ENCODE measurements around the gene HELLS. TPM values are rescaled to one million over a fixed set of nuclear protein-coding genes. Genes with fewer than 3 reads are reported as not detected.
"Not testable (repeated sequence)": the region's sequence is repeated elsewhere in the genome, so short reads cannot be mapped to it uniquely, and the experiment has no call there.

HELLS gene
- total RNA-seq = 100 to 1,000 TPM in 1 of 2 donors, 10 to 100 TPM in 1; 96.8 to 251 TPM

DNA sequence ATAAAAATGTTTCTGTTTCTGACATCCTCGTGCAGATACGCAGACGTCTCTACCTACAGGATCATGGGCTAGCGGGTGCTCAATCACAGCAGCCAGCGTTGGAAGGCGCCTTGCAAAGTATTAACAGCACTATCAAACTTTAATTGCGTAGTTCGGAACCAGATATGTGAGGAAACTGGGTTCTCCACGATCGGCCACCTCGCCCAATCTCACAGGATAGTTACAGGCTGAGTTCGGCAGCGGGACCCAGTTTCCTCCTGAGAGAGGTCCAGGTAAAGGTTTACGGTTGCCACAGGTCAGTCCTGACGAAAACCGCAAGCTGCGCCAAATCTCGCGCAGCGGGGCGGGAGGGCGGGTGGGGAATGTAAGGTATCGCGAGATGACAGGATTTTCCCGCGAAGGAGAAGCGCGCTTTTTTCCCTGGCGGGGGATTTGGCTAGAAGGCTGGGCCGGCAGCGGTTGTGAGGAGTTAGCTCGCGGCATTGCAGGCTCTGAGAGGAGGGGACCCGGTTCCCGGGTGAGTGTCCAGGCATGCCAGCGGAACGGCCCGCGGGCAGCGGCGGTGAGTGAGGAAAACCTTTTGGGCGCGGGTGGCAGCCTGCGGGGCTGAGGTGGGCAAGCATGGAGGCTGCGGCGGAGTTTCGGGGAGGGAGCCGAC, at the start of gene HELLS:
Gene HELLS, plus strand, starts transcription at position 398 of the 658 bp plus-strand sequence. Its CDS starts 134 bp downstream, at position 532.
- ATAC-seq (peak; percentile 88), DNase-seq (ENCODE audit: low spot score) (peak; percentile 80)
- peaks cover 0 to 2% of the 10 kb centered on the region in 2 donors for H3K27me3 Mint-ChIP-seq
- H3K36me3 Mint-ChIP-seq = peaks cover 20% of the 10 kb centered on the region
- no peaks in the 10 kb centered on the region for H3K9me3 Mint-ChIP-seq
- peak within 1 kb of the TSS; percentile 86 to 92 for H3K27ac Mint-ChIP-seq
- H3K4me1 Mint-ChIP-seq (ENCODE audit: low read depth in 2 of 2) = peaks cover 17 to 18% of the 10 kb centered on the region in 2 donors
- peak within 1 kb of the TSS; percentile 99 for H3K4me3 Mint-ChIP-seq

DNA sequence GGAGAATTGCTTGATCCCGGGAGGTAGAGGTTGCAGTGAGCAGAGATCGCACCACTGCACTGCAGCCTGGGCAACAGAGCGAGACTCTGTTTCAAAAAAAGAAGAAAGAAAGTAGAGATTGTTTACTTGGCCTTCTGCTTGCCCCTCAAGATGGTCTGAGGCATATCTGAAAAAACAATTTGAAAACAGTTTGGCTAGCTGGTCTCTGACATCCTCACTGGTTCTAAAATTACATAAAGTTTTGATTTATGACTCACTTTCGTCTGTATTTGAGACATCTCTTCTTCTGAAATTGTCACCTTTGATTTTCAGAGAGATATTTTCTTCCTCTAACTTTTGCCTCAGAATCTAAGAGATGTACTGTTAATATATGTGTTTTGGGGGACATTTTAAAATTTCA, 49.6 kb upstream of the HELLS start:
- Mint-ChIP-seq H3K9me3 (no peaks in the 10 kb centered on the region), H3K27me3 (no peaks in the 10 kb centered on the region), H3K4me1 (ENCODE audit: low read depth in 2 of 2) (no peaks in the 10 kb centered on the region), H3K36me3 (no peaks in the 10 kb centered on the region), H3K27ac (no peak overlapping the region), H3K4me3 (no peak overlapping the region)
- no peak for DNase-seq (ENCODE audit: low spot score)
- no peak for ATAC-seq

DNA sequence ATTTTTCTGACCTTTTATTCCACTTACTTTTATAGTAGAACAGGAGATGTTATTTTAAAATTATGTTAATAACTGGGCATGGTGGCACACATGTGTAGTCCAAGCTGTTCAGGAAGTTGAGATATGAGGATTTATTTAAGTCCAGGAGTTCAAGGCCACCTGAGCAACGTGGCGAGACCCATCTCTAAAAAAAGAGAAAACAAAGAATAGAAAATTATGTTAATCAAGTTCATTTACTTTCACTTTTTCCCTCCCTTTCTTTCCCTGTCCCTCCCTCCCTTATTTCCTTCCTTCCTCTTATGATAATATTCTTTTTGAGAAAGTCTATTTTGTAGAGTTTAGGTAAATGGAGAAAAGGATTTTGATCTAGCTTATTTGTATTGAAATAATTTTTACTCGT, 48.9 kb upstream of the HELLS start:
- no peaks in the 10 kb centered on the region for H3K4me1 Mint-ChIP-seq (ENCODE audit: low read depth in 2 of 2)
- DNase-seq (ENCODE audit: low spot score) = no peak
- no peaks in the 10 kb centered on the region for H3K9me3 Mint-ChIP-seq
- ATAC-seq = no peak
- no peaks in the 10 kb centered on the region for H3K36me3 Mint-ChIP-seq
- no peak overlapping the region for H3K27ac Mint-ChIP-seq
- H3K27me3 Mint-ChIP-seq = no peaks in the 10 kb centered on the region
- H3K4me3 Mint-ChIP-seq = no peak overlapping the region

DNA sequence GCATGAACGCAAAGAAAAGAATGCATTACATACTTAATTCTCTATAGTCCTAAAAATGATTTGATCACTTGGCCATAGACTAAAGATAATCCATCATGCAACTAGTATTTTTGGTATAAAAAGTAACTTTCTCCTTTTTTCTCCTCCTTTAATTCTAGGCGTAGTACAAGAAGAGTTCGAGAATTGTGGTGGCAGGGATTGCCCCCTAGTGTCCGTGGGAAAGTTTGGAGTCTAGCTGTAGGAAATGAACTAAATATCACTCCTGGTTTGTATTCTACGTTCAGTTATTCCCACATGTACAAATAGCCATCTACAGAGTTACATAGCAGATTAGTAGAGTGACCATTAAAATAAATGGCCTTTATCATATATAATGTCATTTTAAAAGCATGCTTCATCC, 45.5 kb upstream of the HELLS start:
- H3K4me3 Mint-ChIP-seq = no peak overlapping the region
- no peak for ATAC-seq

DNA sequence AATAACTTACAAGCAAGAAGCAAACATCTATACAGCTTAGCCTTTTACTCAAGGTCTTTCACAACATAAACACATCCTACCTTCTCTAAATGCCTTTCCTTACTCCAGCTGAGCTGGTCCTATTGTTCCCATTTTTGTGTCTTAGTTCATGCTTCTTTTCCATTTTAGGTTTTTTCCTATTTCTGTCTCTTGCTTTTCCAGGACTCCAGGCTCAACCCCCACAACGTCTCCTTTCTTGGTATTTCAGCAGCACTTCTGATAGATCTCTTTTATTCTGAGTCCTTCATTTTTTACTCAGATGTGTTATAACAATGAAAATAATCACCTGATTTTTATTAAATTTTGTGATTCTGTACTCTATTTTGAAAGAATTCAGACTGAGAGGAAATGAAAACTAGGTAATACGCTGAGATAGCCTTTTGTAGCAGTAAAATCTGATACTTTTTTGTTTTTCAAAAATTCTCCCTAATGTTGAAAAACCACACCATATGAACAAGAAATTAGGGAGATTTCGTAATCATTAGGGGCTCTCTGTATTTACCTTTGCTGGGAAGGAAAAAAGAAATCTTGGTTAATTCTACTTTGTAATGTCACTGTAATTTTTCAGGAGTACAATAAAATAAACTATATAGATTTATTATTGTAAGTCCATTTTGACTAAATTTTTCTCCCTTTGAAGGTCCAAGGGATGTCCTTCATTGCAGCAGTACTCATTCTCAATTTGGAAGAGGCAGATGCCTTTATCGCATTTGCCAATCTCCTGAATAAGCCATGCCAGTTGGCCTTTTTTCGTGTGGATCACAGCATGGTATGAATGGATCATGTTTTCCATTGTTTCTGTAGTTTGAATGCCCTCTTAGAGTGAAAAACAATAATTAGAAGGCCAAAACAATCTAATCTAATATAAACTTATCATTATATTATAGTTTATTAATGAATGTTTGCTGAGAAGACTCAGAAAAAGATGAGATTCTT, 24.0 kb upstream of the HELLS start:
- Mint-ChIP-seq H3K9me3 (no peaks in the 10 kb centered on the region), H3K27me3 (peaks cover 4 to 6% of the 10 kb centered on the region in 2 donors), H3K36me3 (no peaks in the 10 kb centered on the region), H3K27ac (no peak overlapping the region), H3K4me1 (ENCODE audit: low read depth in 2 of 2) (no peaks in the 10 kb centered on the region), H3K4me3 (no peak overlapping the region)
- DNase-seq (ENCODE audit: low spot score) (no peak), ATAC-seq (no peak)

More for the DNA sequence above, 45.5 kb upstream of the HELLS start:
- H3K4me1 Mint-ChIP-seq (ENCODE audit: low read depth in 2 of 2) = no peaks in the 10 kb centered on the region
- no peak overlapping the region for H3K27ac Mint-ChIP-seq
- H3K36me3 Mint-ChIP-seq = no peaks in the 10 kb centered on the region
- DNase-seq (ENCODE audit: low spot score) = no peak
- no peaks in the 10 kb centered on the region for H3K27me3 Mint-ChIP-seq
- H3K9me3 Mint-ChIP-seq = no peaks in the 10 kb centered on the region

DNA sequence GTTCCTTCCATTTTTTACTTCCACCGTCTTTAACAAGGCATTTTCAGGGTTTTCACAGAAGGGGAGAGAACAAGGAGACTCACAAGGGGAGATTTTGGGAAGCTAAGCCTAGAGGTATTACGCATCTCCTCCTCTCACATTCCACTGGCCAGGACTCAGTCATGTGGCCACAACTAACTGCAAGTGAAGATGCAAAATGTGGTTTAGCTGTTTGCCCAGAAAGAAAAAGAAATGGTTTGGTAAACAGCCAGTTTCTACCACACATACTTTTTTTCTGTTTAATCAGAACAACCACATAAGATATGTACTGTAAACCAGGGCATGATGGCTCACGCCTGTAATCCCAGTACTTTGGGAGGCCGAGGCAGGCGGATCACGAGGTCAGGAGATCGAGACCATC, 21.4 kb upstream of the HELLS start:
- no peaks in the 10 kb centered on the region for H3K4me1 Mint-ChIP-seq (ENCODE audit: low read depth in 2 of 2)
- H3K27ac Mint-ChIP-seq = no peak overlapping the region
- no peaks in the 10 kb centered on the region for H3K9me3 Mint-ChIP-seq
- no peak for ATAC-seq
- H3K27me3 Mint-ChIP-seq = peaks cover 4 to 13% of the 10 kb centered on the region in 2 donors
- no peaks in the 10 kb centered on the region for H3K36me3 Mint-ChIP-seq
- no peak overlapping the region for H3K4me3 Mint-ChIP-seq
- no peak for DNase-seq (ENCODE audit: low spot score)

DNA sequence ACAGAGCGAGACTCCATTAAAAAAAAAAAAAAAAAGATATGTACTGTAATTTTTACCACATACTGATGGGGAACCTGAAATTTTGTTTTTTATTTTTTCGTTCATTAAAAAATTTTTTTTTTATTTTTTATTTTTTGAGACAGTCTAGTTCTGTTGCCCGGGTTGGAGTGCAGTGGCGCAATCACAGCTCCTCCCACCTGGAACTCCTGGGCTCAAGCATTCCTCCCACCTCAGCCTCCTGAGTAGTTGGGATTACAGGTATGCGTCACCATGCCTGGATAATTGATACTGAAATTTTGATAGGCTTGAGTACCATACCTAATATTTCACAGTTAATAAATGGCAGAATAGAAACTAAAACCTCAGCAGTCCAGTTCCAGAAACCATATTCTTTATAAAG, 20.9 kb upstream of the HELLS start:
- no peak for ATAC-seq
- H3K9me3 Mint-ChIP-seq = no peaks in the 10 kb centered on the region
- no peak overlapping the region for H3K27ac Mint-ChIP-seq
- DNase-seq (ENCODE audit: low spot score) = no peak
- H3K27me3 Mint-ChIP-seq = peaks cover 4 to 13% of the 10 kb centered on the region in 2 donors
- no peak overlapping the region for H3K4me3 Mint-ChIP-seq
- no peaks in the 10 kb centered on the region for H3K4me1 Mint-ChIP-seq (ENCODE audit: low read depth in 2 of 2)
- no peaks in the 10 kb centered on the region for H3K36me3 Mint-ChIP-seq

DNA sequence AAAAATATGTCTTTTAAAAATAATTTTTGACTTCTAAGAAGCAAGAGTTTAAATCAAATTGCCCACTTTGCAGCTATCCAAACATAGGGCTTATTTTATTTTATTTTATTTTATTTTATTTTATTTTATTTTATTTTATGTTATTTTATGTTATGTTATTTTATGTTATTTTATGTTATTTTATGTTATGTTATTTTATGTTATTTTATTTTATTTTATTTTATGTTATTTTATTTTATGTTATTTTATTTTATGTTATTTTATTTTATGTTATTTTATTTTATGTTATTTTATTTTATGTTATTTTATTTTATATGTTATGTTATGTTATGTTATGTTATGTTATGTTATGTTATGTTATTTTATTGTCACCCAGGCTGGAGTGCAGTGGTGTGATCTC, 14.0 kb upstream of the HELLS start:
- H3K27me3 Mint-ChIP-seq; H3K27ac Mint-ChIP-seq; H3K36me3 Mint-ChIP-seq; H3K9me3 Mint-ChIP-seq; ATAC-seq; H3K4me1 Mint-ChIP-seq (ENCODE audit: low read depth in 2 of 2); DNase-seq (ENCODE audit: low spot score); H3K4me3 Mint-ChIP-seq: not testable (repeated sequence)

DNA sequence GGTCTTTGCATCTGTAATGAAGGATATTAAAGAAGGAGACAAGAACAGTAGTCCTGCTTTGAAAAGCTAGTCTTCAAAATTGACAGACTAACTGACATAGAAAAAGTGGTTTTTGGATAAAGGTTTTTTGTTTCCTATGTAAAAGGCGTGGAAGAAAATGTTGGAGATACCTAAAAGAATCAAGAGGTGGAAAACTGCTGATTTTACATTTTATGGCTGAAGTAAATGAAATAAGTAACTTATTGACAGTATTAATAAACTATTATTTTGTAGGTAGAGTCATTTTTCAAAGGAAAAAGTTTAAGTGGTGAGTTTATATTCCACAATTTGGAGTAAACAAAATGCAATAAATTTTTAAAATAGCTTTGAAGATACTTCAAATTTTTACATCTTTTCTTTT, 12.6 kb upstream of the HELLS start:
- H3K36me3 Mint-ChIP-seq = no peaks in the 10 kb centered on the region
- H3K4me1 Mint-ChIP-seq (ENCODE audit: low read depth in 2 of 2) = no peaks in the 10 kb centered on the region
- no peak overlapping the region for H3K27ac Mint-ChIP-seq
- no peak for ATAC-seq
- no peaks in the 10 kb centered on the region for H3K9me3 Mint-ChIP-seq
- peaks cover 0 to 2% of the 10 kb centered on the region in 2 donors for H3K27me3 Mint-ChIP-seq
- no peak for DNase-seq (ENCODE audit: low spot score)
- H3K4me3 Mint-ChIP-seq = no peak overlapping the region

DNA sequence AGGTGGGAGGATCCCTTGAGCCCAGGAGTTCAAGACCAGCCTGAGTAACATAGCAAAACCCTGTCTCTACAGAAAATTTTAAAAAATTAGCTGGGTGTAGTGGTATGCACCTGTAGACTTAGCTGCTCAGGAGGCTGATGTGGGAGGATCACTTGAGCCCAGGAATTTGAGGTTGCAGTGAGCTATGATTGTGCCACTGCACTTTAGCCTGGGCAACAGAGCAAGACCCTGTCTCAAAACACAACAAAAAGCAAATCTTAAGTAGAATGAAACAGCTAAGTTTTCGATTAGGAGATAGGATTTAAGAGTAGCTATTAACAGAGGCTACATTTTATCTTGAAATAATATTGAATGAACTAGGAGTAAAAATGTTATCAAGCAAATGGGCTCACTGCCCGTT, 3.3 kb upstream of the HELLS start:
- DNase-seq (ENCODE audit: low spot score); ATAC-seq; H3K4me3 Mint-ChIP-seq; H3K27ac Mint-ChIP-seq; H3K9me3 Mint-ChIP-seq: not testable (repeated sequence)
- H3K4me1 Mint-ChIP-seq (ENCODE audit: low read depth in 2 of 2) = peaks cover 17 to 18% of the 10 kb centered on the region in 2 donors
- peaks cover 20% of the 10 kb centered on the region for H3K36me3 Mint-ChIP-seq
- H3K27me3 Mint-ChIP-seq = peaks cover 4 to 13% of the 10 kb centered on the region in 2 donors

DNA sequence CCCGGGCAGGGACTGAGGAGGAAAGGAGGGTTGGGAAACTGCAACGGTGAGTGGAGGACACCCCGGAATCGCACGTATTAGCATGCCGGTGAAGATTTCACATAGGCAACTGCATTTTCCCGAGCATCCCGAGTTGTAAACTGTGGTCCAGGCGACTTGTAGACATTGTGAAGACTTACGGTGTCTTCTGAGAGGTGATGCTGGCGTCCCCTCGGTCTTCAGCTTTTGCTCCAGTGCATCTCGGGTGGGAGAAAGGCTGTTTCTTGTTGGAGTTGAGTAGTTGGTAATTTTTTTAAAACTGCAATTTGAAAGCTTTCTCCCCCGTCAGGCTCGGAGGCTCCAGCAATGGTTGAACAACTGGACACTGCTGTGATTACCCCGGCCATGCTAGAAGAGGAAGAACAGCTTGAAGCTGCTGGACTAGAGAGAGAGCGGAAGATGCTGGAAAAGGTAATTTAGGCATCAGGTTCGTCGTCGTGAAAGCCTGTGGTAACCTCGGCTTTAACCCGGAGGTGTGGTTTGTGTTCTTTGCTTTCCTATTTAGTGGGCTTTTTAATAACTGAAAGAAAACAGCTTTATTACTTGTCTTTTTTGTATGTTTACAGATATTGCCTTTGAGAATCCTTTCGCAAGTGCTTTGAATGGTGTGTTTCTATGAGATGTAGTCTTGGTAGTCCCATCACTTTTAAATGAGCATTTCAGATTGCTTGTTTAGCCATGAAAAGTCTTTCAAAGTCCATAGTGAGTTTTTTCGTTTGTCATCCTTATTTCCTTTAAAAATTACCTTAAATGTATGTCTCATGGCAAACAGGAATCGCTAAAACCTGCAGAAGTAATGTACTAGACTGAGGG, 687 bp downstream of the HELLS start:
- Mint-ChIP-seq H3K27me3 (peaks cover 0 to 2% of the 10 kb centered on the region in 2 donors), H3K9me3 (no peaks in the 10 kb centered on the region), H3K27ac (peak overlapping the region; percentile 86 to 92), H3K4me1 (ENCODE audit: low read depth in 2 of 2) (peaks cover 17 to 18% of the 10 kb centered on the region in 2 donors), H3K36me3 (peaks cover 20% of the 10 kb centered on the region), H3K4me3 (peak overlapping the region; percentile 99)
- DNase-seq (ENCODE audit: low spot score) (no peak), ATAC-seq (no peak)

DNA sequence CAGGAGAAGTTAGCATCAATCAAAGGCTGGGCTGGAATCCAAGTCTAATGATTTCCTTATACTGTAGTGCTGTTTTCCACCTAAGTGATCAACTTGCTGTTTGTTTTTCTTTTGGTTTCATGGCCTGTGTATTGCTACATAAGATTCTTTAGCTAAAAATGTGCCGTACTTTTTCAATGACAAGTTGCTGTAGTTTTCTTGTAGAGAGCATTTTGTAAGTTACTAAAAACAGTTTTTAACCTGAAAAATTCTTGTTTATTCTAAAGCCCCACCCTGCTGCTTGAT, 1.3 kb downstream of the HELLS start:
- Mint-ChIP-seq H3K4me1 (ENCODE audit: low read depth in 2 of 2) (peaks cover 17 to 18% of the 10 kb centered on the region in 2 donors), H3K4me3 (peak overlapping the region; percentile 99), H3K36me3 (peaks cover 20% of the 10 kb centered on the region), H3K9me3 (no peaks in the 10 kb centered on the region), H3K27me3 (no peaks in the 10 kb centered on the region), H3K27ac (peak overlapping the region; percentile 86 to 92)
- no peak for ATAC-seq
- no peak for DNase-seq (ENCODE audit: low spot score)

DNA sequence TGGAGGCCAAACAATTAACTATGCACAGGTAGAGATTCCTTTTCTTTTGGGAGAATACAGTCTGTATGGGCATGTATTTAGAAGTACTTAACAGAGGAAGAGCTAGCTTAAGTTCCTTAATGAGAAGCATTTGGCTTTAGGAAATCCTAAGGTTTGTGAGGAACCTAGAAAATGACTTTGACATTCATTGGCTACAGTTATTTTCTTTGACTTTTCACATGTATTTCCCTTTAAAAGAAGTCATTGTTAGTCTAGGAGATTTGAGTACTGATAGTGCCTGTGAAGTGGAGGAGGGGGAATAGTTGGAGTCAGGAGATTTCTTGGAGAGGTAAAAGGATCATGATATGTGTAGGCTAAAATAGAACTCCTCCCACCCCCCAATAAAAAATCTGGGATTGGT, 3.6 kb downstream of the HELLS start:
- H3K27me3 Mint-ChIP-seq = no peaks in the 10 kb centered on the region
- H3K27ac Mint-ChIP-seq = no peak overlapping the region

More for the DNA sequence above, 3.6 kb downstream of the HELLS start:
- Mint-ChIP-seq H3K4me1 (ENCODE audit: low read depth in 2 of 2) (peaks cover 17 to 18% of the 10 kb centered on the region in 2 donors), H3K9me3 (no peaks in the 10 kb centered on the region), H3K36me3 (peaks cover 20% of the 10 kb centered on the region), H3K4me3 (no peak overlapping the region)
- ATAC-seq = no peak
- DNase-seq (ENCODE audit: low spot score) = no peak

All from natural killer cell treated with Interleukin-12 subunit alpha and Interleukin-12 subunit beta and Interleukin-15 and Interleukin-18, amount 100 ng/mL, for 72 hours (primary cell).